Cardiac muscle cell (in vitro differentiated cells and primary cell): ENCODE results near the gene SLC10A1. TPM values are rescaled to one million over a fixed set of nuclear protein-coding genes. Genes with fewer than 3 reads are reported as not detected.

ENCODE experiments used
- DNase-seq, 2 donors: peaks; one replicate each; pipeline versions ENCODE4 v3.0.0 to v3.0.0-alpha.2; 2010 to 2017; ENCODE audit warnings: low read depth in 1 of 2, low spot score in 1 of 2
- H3K27ac ChIP-seq: fragments of 200-600 bp; sonication (generic); 2 replicates; pipeline ENCODE4 v1.5.1; 2016
- H3K27me3 ChIP-seq: fragments of 200-600 bp; sonication (generic); 2 replicates; pipeline ENCODE4 v1.6.0; 2016; ENCODE audit warnings: control low read depth
- H3K36me3 ChIP-seq: fragments of 200-600 bp; sonication (generic); 2 replicates; pipeline ENCODE4 v1.5.1; 2016; ENCODE audit warnings: control low read depth
- H3K4me1 ChIP-seq: fragments of 200-600 bp; sonication (generic); 2 replicates; pipeline ENCODE4 v1.8.1; 2017; ENCODE audit warnings: low read depth, mild to moderate bottlenecking, mixed run types
- H3K4me3 ChIP-seq: fragments of 200-600 bp; sonication (generic); 2 replicates; pipeline ENCODE4 v1.5.1; 2016; ENCODE audit warnings: mild to moderate bottlenecking
- H3K9me3 ChIP-seq: fragments of 200-600 bp; sonication (generic); 2 replicates; pipeline ENCODE4 v1.5.1; 2017; ENCODE audit warnings: low read depth, mild to moderate bottlenecking, control low read depth
- CTCF ChIP-seq: IDR thresholded peaks from 2 replicates; pipeline ENCODE4 v1.5.1; 2012; ENCODE audit warnings: low read depth, mild to moderate bottlenecking, low read length
- polyA plus RNA-seq: library from polyadenylated mRNA; unstranded; fragments of >200 nt; fragmentation: Nextera tagmentation; extraction: Ambion mirVana; gene quantifications from 2 replicates; pipeline ENCODE4 v1.2.1, GENCODE V29; 2016
- total RNA-seq: library from RNA; depleted of rRNA; stranded (reverse); fragments of >200 nt; gene quantifications from 2 replicates; pipeline ENCODE4 v1.2.3, GENCODE V29; 2016

SLC10A1 gene
- total and polyA plus RNA-seq, 2 experiments from 2014 or later, result not detected

GRCh38 chr14:69797573-69798338 lies 715 bp upstream of the SLC10A1 start:
- peak in 1 of 2 donors; percentile 27 for DNase-seq
- Histone ChIP-seq H3K27ac (no peak overlapping the region), H3K4me1 (no peaks in the 10 kb centered on the region), H3K27me3 (no peaks in the 10 kb centered on the region), H3K4me3 (no peak overlapping the region), H3K36me3 (no peaks in the 10 kb centered on the region), H3K9me3 (no peaks in the 10 kb centered on the region)
- no peak for TF ChIP-seq CTCF

DNA sequence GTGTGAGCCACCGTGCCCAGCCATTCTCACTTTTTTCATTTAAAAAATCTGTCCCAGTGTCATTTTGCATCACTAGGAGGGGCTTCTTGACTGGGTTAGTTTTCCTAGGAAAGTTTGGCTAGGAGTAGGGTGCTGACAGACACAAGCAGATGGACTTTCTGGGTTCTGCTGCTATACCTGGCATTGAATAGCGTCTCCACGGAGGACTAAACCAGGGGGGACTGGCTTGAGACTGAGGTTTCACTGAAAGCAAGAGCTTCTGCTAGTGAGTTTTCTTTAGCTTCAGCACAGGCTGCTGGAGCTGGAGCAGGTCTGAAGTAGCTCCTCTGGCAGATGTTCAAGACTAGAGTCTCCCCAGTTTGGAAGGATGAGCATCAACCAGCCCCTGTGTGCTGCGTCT lies 1.4 kb downstream of the SLC10A1 start:
- no peak overlapping the region for H3K27ac ChIP-seq
- H3K9me3 ChIP-seq, result no peaks in the 10 kb centered on the region
- no peaks in the 10 kb centered on the region for H3K4me1 ChIP-seq
- H3K4me3 ChIP-seq, result no peak overlapping the region
- DNase-seq, result no peak
- H3K36me3 ChIP-seq, result no peaks in the 10 kb centered on the region
- H3K27me3 ChIP-seq, result no peaks in the 10 kb centered on the region
- TF ChIP-seq CTCF, result no peak

DNA sequence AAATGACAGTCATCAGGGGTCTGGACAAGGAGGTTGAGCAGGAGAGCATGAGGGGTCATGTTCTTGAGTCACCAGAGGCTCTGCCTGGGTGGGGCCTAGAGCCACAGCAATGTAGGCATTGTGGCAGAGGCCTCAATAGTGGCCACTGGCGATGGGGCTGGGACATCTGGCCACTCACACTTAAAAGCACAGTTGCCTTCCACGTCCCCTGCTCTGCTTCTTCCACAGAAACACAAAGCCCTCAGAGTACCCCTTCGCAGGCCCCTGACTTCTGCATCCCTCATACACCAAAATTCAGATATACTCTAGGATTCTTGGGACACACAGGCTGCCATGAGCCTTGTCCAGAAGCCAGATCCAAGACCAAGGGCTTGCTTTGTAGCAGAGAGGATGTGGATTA lies 2.2 kb downstream of the SLC10A1 start:
- H3K27me3 ChIP-seq, result no peaks in the 10 kb centered on the region
- no peaks in the 10 kb centered on the region for H3K36me3 ChIP-seq
- TF ChIP-seq CTCF, result no peak
- no peak overlapping the region for H3K27ac ChIP-seq
- H3K9me3 ChIP-seq, result no peaks in the 10 kb centered on the region
- no peaks in the 10 kb centered on the region for H3K4me1 ChIP-seq
- no peak for DNase-seq
- no peak overlapping the region for H3K4me3 ChIP-seq

GRCh38 chr14:69792887-69793421 lies 4.1 kb downstream of the SLC10A1 start:
- no peak for DNase-seq
- Histone ChIP-seq H3K4me3 (no peak overlapping the region), H3K9me3 (no peaks in the 10 kb centered on the region), H3K27me3 (no peaks in the 10 kb centered on the region), H3K4me1 (no peaks in the 10 kb centered on the region), H3K36me3 (no peaks in the 10 kb centered on the region), H3K27ac (no peak overlapping the region)
- TF ChIP-seq CTCF, result no peak

DNA sequence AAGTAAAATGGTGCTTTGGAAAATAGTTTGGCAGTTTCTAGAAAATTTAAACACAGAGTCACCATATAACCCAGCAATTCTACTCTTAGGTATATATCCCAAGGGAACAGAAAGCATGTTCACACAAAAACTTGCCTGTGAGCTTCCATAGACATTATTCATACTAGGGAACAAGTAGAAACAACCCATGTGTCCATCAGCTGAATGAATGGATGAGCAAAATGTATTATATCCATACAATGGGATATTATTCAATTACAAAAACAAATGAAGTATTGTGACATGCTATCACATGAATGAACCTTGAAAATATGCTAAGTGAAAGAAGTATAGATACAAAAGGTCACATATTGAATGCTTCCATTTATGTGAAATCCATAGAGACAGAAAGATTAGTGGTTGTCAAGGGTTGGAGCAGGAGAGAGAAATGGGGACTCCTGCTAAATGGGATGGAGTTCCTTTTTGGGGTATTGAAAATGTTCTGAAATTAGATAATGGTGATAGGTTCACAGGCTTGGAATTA lies 7.9 kb downstream of the SLC10A1 start:
- no peak for TF ChIP-seq CTCF
- H3K36me3 ChIP-seq, result no peaks in the 10 kb centered on the region
- DNase-seq, result no peak
- no peaks in the 10 kb centered on the region for H3K4me1 ChIP-seq
- H3K9me3 ChIP-seq, result no peaks in the 10 kb centered on the region
- H3K4me3 ChIP-seq, result no peak overlapping the region
- H3K27ac ChIP-seq, result no peak overlapping the region
- no peaks in the 10 kb centered on the region for H3K27me3 ChIP-seq
